Left lung (tissue), 10 donors: ENCODE data around the gene TLR8. TPM values are rescaled to one million over a fixed set of nuclear protein-coding genes. Genes with fewer than 3 reads are reported as not detected.
"Not testable (repeated sequence)": the region's sequence is repeated elsewhere in the genome, so short reads cannot be mapped to it uniquely, and the experiment has no call there.

Experiments used
- ATAC-seq: fragments of 200-7000 bp; cut with Tn5 transposase; one replicate; pipeline ENCODE4 v1.9.1; 2020; ENCODE audit warnings: moderate library complexity
- DNase-seq, 4 donors: peaks; one replicate each; pipeline ENCODE4 v3.0.0-alpha.2; 2013 to 2020
- H3K27ac ChIP-seq, 2 donors: fragments of 200-600 bp; sonication (generic) in 1 of 2; one replicate each; pipeline versions ENCODE4 v1.5.0 to v1.8.0; 2020 to 2021
- H3K27me3 ChIP-seq, 2 donors: fragments of 200-600 bp; sonication (generic) in 1 of 2; one replicate each; pipeline versions ENCODE4 v1.5.0 to v1.8.0; 2020 to 2021
- H3K36me3 ChIP-seq, 2 donors: fragments of 200-600 bp; sonication (generic) in 1 of 2; one replicate each; pipeline versions ENCODE4 v1.5.0 to v1.8.0; 2020 to 2021
- H3K4me1 ChIP-seq, 2 donors: fragments of 200-600 bp; one replicate each; pipeline ENCODE4 v1.8.0; 2021
- H3K4me3 ChIP-seq, 2 donors: fragments of 200-600 bp; sonication (generic) in 1 of 2; one replicate each; pipeline versions ENCODE4 v1.5.0 to v1.8.0; 2020 to 2021; ENCODE audit warnings: mild to moderate bottlenecking in 1 of 2
- H3K9me3 ChIP-seq, 2 donors: fragments of 200-600 bp; sonication (generic) in 1 of 2; one replicate each; pipeline versions ENCODE4 v1.5.0 to v1.8.0; 2020 to 2021
- CTCF ChIP-seq, 2 donors: fragments of 200-600 bp; sonication (generic) in 1 of 2; IDR thresholded peaks; one replicate each; pipeline versions ENCODE4 v1.5.0 to v1.8.0; 2021; ENCODE audit warnings: antibody characterized with exemption in 2 of 2
- intact Hi-C, 2 donors: fragments of 100-400 bp; cut with DNase I; formaldehyde crosslinking; loops; one replicate each; pipeline versions ENCODE4 v1.11.2 to v1.14.2; 2022
- polyA plus RNA-seq, 6 donors: library from polyadenylated mRNA; unstranded; fragments of 120-200 nt; gene quantifications; one replicate each; pipeline ENCODE4 v1.2.1, GENCODE V29; 2013; ENCODE audit not compliant: insufficient read length in 6 of 6
- total RNA-seq, 2 donors: library from RNA; stranded (reverse); fragmentation: NEBNext Ultra II Directional; extraction: Animal tissue kit (Norgen Biotek cat#: 25700); gene quantifications; one replicate each; pipeline ENCODE4 v1.2.1, GENCODE V29; 2021
- donor health status: DM: no; HTN: yes; CAD: no.
- donor health status: DM: no; HTN: no; CAD: no.

TLR8 gene
- total and polyA plus RNA-seq, 8 donors, result 0.31 to 24.6 (median 0.53) TPM

DNA sequence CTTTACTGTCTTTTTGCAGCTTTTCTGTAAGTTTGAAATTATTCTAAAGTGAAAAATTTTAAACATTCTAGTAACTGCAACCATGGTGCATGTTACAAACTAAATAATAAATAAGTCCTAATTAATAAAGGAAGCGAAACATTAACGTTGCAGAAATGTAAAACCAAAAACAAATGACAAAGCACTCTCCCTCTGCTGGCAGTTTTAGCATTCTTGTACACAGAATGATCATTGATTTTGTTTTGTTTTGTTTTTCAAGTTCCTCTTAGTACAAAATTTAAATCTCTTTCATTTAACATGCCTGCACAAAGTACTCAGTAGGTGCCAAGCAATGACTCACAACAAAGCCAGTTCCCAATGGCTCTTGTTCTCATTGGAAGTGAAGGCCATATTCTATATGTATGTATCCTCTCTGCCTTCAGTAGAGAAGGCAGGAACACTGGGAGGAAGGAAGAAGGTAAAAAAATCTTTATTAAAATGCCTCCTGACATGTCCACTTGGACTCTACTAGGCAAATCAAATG, 54.8 kb downstream of the TLR8 start:
- Histone ChIP-seq H3K36me3 (no peaks in the 10 kb centered on the region), H3K27me3 (no peaks in the 10 kb centered on the region), H3K4me1 (peaks cover 4 to 11% of the 10 kb centered on the region in 2 donors), H3K9me3 (no peaks in the 10 kb centered on the region), H3K4me3 (no peak overlapping the region), H3K27ac (peak overlapping the region in 1 of 2 donors; percentile 28)
- no peak for TF ChIP-seq CTCF (IDR thresholded peaks at IDR 0.05)
- intact Hi-C loops, result no loop called here
- DNase-seq (no peak), ATAC-seq (no peak)

- no peak for TF ChIP-seq CTCF (IDR thresholded peaks at IDR 0.05)
- Histone ChIP-seq H3K27me3 (no peaks in the 10 kb centered on the region), H3K4me3 (no peak overlapping the region), H3K27ac (peak overlapping the region in 1 of 2 donors; percentile 28), H3K4me1 (peaks cover 0 to 9% of the 10 kb centered on the region in 2 donors), H3K36me3 (no peaks in the 10 kb centered on the region), H3K9me3 (no peaks in the 10 kb centered on the region)
- intact Hi-C loops, result no loop called here
- DNase-seq, result no peak
- no peak for ATAC-seq
Measured at GRCh38 chrX:12962041-12962504, 55.7 kb downstream of the TLR8 start.

GRCh38 chrX:12963210-12963850, 56.9 kb downstream of the TLR8 start:
- H3K27me3 ChIP-seq, H3K4me3 ChIP-seq, intact Hi-C loops, DNase-seq, ATAC-seq, H3K4me1 ChIP-seq, H3K36me3 ChIP-seq, H3K9me3 ChIP-seq, H3K27ac ChIP-seq: not testable (repeated sequence)

DNA sequence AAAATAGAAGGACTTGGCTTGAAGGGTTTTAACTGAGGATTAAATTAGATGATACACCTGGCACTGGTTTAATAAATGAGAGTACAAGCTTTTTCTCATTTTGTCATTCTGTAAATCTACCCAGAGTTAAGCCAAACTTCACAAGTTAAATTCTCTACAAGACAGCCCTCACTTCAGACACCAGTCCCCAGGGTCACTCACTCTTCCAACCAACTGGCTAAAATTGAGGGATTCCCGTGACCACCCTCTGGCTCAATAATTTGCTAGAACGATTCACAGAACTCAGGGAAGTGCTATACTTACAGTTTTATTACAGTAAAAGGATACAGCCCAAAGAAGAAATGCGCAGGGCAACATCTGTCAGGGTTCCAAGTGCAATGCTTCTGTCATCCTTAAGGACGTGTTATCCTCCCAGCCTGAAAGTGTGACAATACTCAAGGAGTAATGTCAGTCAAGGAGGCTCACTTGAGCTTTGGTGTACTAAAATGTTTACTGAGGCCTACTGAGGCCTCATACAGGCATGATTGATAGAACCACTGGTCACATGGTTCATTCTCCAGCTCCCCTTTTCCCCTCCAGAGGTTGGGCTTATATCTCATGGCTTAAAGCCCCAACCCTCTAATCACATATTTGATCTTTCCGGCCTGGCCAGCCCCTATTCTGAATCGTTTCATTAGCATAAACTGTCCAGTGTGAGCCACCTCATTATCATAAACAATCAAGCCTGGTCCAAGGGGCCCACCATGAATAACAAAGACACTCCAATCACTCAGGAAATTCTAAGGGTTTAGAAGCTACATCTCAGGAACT, 58.9 kb downstream of the TLR8 start:
- no peak for TF ChIP-seq CTCF (IDR thresholded peaks at IDR 0.05)
- ATAC-seq, result no peak
- H3K27ac ChIP-seq, result no peak overlapping the region
- H3K4me3 ChIP-seq, result no peak overlapping the region
- no peaks in the 10 kb centered on the region for H3K27me3 ChIP-seq
- H3K4me1 ChIP-seq, result peaks cover 0 to 17% of the 10 kb centered on the region in 2 donors
- no peaks in the 10 kb centered on the region for H3K9me3 ChIP-seq
- H3K36me3 ChIP-seq, result no peaks in the 10 kb centered on the region
- intact Hi-C loops, result no loop called here
- no peak for DNase-seq

DNA sequence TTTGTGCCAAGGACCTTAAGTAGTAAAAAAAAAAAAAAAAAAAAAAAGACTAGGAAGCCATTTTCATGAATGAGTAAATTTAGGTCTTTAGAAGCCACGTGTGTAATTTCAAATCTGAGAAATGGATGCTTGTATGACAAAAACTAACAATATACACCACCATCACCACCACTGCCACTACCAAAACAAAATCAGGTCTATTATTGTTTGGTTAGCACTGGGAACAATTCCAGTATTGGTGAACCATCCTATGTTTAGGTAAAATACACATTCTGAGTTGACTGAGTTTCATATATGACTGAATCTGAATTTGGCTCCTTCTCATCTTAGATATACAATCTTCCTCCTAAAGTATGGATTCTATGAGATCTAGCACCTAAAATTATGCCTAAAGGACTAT, 59.7 kb downstream of the TLR8 start:
- DNase-seq, result no peak
- Histone ChIP-seq H3K4me1 (peaks cover 0 to 25% of the 10 kb centered on the region in 2 donors), H3K27me3 (peaks cover 0 to 4% of the 10 kb centered on the region in 2 donors), H3K36me3 (no peaks in the 10 kb centered on the region), H3K9me3 (no peaks in the 10 kb centered on the region), H3K27ac (no peak overlapping the region), H3K4me3 (no peak overlapping the region)
- no peak for ATAC-seq
- no peak for TF ChIP-seq CTCF (IDR thresholded peaks at IDR 0.05)
- intact Hi-C loops, result no loop called here
